Panc1 (cell line): ENCODE data around the gene MDGA2. TPM values are rescaled to one million over a fixed set of nuclear protein-coding genes. Genes with fewer than 3 reads are reported as not detected.

Experiments
- ATAC-seq: fragments of 200-7000 bp; cut with Tn5 transposase; 2 replicates; pipeline ENCODE4 v1.9.1; 2020; ENCODE audit warnings: mild to moderate bottlenecking, moderate library complexity
- BruUV-seq: library from RNA; stranded (reverse); fragments of 400-500 nt; replicated peaks from 2 replicates; lab custom pipeline; 2021; lab: Mats Ljungman, UMichigan
- CTCF ChIA-PET: fragments of 300-600 bp; sonication (Branson Sonifier 250); formaldehyde crosslinking; loops from one replicate; lab custom pipeline; 2022; ENCODE audit warnings: antibody characterized with exemption; lab: Charles Lee
- POLR2A ChIA-PET: fragments of 300-600 bp; sonication (Branson Sonifier 250); formaldehyde crosslinking; loops from one replicate; lab custom pipeline; 2022; ENCODE audit warnings: antibody characterized with exemption; lab: Charles Lee
- DNase-seq: peaks from one replicate; pipeline ENCODE4 v3.0.0-alpha.2; 2010; ENCODE audit warnings: low read depth, low spot score
- H3K27ac ChIP-seq: 2 replicates; pipeline ENCODE4 v1.5.1; 2011; ENCODE audit warnings: mild to moderate bottlenecking, low read length, inconsistent platforms
- H3K27me3 ChIP-seq: fragments of 200-500 bp; sonication (Bioruptor generic); 2 replicates; pipeline ENCODE4 v1.6.0; 2014; ENCODE audit warnings: low read length, inconsistent platforms; ENCODE audit not compliant: control insufficient read depth, insufficient read depth
- H3K36me3 ChIP-seq: fragments of 200-500 bp; sonication (Bioruptor generic); 2 replicates; pipeline ENCODE4 v1.5.1; 2014; ENCODE audit warnings: inconsistent platforms, mild to moderate bottlenecking, low read length, moderate library complexity; ENCODE audit not compliant: control insufficient read depth, insufficient read depth
- H3K4me1 ChIP-seq: 2 replicates; pipeline ENCODE4 v1.5.1; 2011; ENCODE audit warnings: inconsistent platforms, mild to moderate bottlenecking, low read length, moderate library complexity; ENCODE audit not compliant: control insufficient read depth, insufficient read depth
- H3K4me3 ChIP-seq, 2 experiments: 2 replicates each; pipeline ENCODE4 v1.5.1; 2011 to 2012; ENCODE audit warnings: low read depth in 2 of 2, low read length in 2 of 2, mild to moderate bottlenecking in 2 of 2, inconsistent platforms in 1 of 2, moderate library complexity in 1 of 2
- H3K9me3 ChIP-seq: fragments of 200-500 bp; sonication (Bioruptor generic); 2 replicates; pipeline ENCODE4 v1.5.1; 2014; ENCODE audit warnings: low read depth, mild to moderate bottlenecking, inconsistent platforms, low read length, moderate library complexity; ENCODE audit not compliant: control insufficient read depth, insufficient read depth
- POLR2AphosphoS5 ChIP-seq: IDR thresholded peaks from 2 replicates; pipeline ENCODE4 v1.6.1; 2012; ENCODE audit warnings: mild to moderate bottlenecking, low read depth, low read length, moderate library complexity
- TCF7L2 ChIP-seq: IDR thresholded peaks from 2 replicates; pipeline ENCODE4 v1.6.1; 2011; ENCODE audit warnings: mild to moderate bottlenecking, low read depth, low read length, inconsistent platforms
- in situ Hi-C: cut with HindIII; loops from 2 replicates; pipeline ENCODE4 v1.10.0; 2016; ENCODE audit warnings: low sequenced_read_pairs, low pct_unique_long_range_greater_than_20kb
- intact Hi-C: fragments of 100-400 bp; cut with micrococcal nuclease; formaldehyde crosslinking; loops from one replicate; pipeline ENCODE4 v1.10.0; 2022; ENCODE audit not compliant: unreplicated experiment
- total RNA-seq: library from RNA; stranded (reverse); gene quantifications from one replicate; pipeline ENCODE4 v1.2.1, GENCODE V29; 2021; ENCODE audit not compliant: unreplicated experiment
- TF ChIP-seq, protein P1 (sequence below): fragments of 450-650 bp; IDR thresholded peaks from 2 replicates; pipeline ENCODE4 v1.5.1; 2017; ENCODE audit warnings: mild to moderate bottlenecking
- TF ChIP-seq, protein P2 (sequence below), 2 experiments: IDR thresholded peaks; 2 replicates each; pipeline ENCODE4 v1.6.1; 2011 to 2012; ENCODE audit warnings: low read depth in 2 of 2, control low read depth in 1 of 2, low read length in 1 of 2, mild to moderate bottlenecking in 1 of 2, moderate library complexity in 1 of 2; ENCODE audit not compliant: insufficient read depth in 1 of 2

Gene MDGA2
- total RNA-seq, 1 experiment from 2014 or later, result not detected

DNA sequence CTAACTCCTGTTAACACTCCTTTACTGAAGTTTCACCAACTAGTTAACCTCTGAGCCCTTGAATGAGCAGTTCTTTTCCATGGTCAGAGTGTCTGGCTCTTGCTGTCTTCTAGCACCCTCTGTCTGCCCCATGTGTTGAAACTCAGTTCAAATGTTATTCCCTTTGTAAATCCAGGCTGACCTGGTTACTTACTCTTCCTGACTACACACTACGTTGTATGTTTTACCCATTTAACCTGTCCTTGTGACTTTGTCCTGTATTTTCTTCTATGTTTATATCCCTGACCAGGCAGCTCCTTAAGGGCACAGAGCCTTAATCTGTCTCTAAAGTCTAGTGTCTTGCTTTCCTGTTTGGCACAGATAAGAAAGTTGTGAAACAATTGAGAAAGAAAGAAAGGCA lies 634.9 kb downstream of the MDGA2 start:
- Histone ChIP-seq H3K27ac (no peak overlapping the region), H3K4me1 (no peaks in the 10 kb centered on the region), H3K9me3 (no peaks in the 10 kb centered on the region), H3K27me3 (no peaks in the 10 kb centered on the region), H3K36me3 (no peaks in the 10 kb centered on the region), H3K4me3 (no peak overlapping the region)
- TF ChIP-seq TCF7L2, result no peak
- TF ChIP-seq, protein P1, sequence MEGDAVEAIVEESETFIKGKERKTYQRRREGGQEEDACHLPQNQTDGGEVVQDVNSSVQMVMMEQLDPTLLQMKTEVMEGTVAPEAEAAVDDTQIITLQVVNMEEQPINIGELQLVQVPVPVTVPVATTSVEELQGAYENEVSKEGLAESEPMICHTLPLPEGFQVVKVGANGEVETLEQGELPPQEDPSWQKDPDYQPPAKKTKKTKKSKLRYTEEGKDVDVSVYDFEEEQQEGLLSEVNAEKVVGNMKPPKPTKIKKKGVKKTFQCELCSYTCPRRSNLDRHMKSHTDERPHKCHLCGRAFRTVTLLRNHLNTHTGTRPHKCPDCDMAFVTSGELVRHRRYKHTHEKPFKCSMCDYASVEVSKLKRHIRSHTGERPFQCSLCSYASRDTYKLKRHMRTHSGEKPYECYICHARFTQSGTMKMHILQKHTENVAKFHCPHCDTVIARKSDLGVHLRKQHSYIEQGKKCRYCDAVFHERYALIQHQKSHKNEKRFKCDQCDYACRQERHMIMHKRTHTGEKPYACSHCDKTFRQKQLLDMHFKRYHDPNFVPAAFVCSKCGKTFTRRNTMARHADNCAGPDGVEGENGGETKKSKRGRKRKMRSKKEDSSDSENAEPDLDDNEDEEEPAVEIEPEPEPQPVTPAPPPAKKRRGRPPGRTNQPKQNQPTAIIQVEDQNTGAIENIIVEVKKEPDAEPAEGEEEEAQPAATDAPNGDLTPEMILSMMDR, result peak; percentile 19; the same call in 1 of the 2 replicates
- ChIA-PET POLR2A (no interaction called here), CTCF (no interaction called here)
- no TSS peak for BruUV-seq
- ATAC-seq, result no peak
- no peak for DNase-seq
- in situ Hi-C loops, result no loop called here
- intact Hi-C loops, result no loop called here

DNA sequence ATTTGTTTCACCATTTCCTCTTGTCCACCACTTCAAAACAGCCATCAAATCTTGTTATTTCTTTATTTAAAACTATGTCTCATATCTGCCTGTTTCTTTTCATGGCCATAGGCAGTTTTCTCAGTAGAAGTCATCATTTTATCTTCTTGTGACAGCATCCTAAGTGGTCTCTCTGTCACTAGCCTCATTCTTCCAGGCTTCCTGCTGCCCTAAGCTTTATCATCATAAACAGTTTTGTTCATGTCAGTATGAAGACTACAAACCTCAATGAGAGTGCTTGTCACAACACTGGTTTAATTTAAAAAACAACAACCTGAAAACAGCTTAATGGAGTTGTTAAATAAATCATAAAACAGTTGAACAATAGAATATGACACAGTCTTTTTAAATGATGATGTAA lies 636.1 kb downstream of the MDGA2 start:
- no peak overlapping the region for H3K4me3 ChIP-seq
- intact Hi-C loops, result no loop called here
- TF ChIP-seq TCF7L2, result no peak
- in situ Hi-C loops, result no loop called here
- ChIA-PET CTCF (no interaction called here), POLR2A (no interaction called here)
- ATAC-seq (no peak), DNase-seq (no peak)
- H3K36me3 ChIP-seq, result no peaks in the 10 kb centered on the region
- H3K4me1 ChIP-seq, result no peaks in the 10 kb centered on the region
- H3K9me3 ChIP-seq, result no peaks in the 10 kb centered on the region
- H3K27ac ChIP-seq, result no peak overlapping the region
- H3K27me3 ChIP-seq, result no peaks in the 10 kb centered on the region
- BruUV-seq, result no TSS peak

DNA sequence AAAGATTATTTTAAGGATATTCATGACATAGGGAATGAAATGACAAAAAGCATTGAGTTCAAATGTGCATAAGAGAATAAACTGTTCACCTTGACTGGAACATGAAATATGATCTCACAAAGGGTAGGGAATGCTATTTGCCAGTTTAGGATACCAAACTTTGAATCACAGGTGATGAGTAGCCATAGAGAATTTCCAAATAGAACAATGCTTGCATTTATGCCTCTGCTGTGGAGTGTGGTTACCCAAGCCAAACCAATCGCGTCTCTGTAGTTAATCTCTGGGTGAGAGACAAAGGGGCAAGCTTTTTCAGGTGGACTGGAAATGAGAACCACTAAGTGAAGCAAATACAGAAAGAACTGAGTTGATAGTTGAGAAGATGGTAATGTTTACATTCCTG lies 652.7 kb downstream of the MDGA2 start:
- CTCF ChIA-PET, result interaction anchor here (0.6 kb wide), 1 partner anchor 566 kb away, joined by 8 read pairs; no protein-coding TSS in a partner anchor
- POLR2A ChIA-PET, result no interaction called here
- intact Hi-C loops, result no loop called here
- no TSS peak for BruUV-seq
- H3K36me3 ChIP-seq, result no peaks in the 10 kb centered on the region
- no peak overlapping the region for H3K27ac ChIP-seq
- no peaks in the 10 kb centered on the region for H3K4me1 ChIP-seq
- no peaks in the 10 kb centered on the region for H3K27me3 ChIP-seq
- no peak overlapping the region for H3K4me3 ChIP-seq
- H3K9me3 ChIP-seq, result no peaks in the 10 kb centered on the region
- TF ChIP-seq, protein P1, result no peak
- ATAC-seq, result no peak
- DNase-seq, result no peak
- in situ Hi-C loops, result no loop called here

DNA sequence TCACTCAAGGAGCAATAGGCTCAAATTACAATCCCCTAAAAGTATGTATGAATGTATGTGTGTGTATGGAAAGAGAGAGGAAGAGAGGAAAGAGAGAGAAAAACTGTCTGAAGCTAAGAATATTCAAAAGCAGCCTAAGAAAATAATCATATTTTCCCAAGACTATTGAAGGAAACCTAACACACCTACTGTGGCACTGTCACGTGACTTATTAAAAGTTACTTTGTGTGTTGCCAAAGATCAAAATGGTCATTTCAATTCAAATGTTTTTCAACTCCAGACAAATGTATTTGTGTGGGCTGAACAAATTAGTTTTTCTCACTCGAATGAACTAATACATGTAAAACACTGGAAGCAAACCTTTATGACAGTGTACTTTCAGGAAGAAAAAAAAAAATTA lies 654.9 kb downstream of the MDGA2 start:
- TF ChIP-seq TCF7L2 (no peak), POLR2AphosphoS5 (no peak)
- TF ChIP-seq, protein P1, result no peak
- TF ChIP-seq, protein P2, sequence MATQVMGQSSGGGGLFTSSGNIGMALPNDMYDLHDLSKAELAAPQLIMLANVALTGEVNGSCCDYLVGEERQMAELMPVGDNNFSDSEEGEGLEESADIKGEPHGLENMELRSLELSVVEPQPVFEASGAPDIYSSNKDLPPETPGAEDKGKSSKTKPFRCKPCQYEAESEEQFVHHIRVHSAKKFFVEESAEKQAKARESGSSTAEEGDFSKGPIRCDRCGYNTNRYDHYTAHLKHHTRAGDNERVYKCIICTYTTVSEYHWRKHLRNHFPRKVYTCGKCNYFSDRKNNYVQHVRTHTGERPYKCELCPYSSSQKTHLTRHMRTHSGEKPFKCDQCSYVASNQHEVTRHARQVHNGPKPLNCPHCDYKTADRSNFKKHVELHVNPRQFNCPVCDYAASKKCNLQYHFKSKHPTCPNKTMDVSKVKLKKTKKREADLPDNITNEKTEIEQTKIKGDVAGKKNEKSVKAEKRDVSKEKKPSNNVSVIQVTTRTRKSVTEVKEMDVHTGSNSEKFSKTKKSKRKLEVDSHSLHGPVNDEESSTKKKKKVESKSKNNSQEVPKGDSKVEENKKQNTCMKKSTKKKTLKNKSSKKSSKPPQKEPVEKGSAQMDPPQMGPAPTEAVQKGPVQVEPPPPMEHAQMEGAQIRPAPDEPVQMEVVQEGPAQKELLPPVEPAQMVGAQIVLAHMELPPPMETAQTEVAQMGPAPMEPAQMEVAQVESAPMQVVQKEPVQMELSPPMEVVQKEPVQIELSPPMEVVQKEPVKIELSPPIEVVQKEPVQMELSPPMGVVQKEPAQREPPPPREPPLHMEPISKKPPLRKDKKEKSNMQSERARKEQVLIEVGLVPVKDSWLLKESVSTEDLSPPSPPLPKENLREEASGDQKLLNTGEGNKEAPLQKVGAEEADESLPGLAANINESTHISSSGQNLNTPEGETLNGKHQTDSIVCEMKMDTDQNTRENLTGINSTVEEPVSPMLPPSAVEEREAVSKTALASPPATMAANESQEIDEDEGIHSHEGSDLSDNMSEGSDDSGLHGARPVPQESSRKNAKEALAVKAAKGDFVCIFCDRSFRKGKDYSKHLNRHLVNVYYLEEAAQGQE (IDR thresholded peaks at IDR 0.05; ENCODE audit: insufficient read depth in 1 of 2, low read depth in 2 of 2, low read length in 1 of 2), result no peak
- Histone ChIP-seq H3K4me1 (no peaks in the 10 kb centered on the region), H3K36me3 (no peaks in the 10 kb centered on the region), H3K9me3 (no peaks in the 10 kb centered on the region), H3K4me3 (no peak overlapping the region), H3K27ac (no peak overlapping the region), H3K27me3 (no peaks in the 10 kb centered on the region)
- POLR2A ChIA-PET, result no interaction called here
- in situ Hi-C loops (no loop called here), intact Hi-C loops (no loop called here)
- BruUV-seq, result no TSS peak
- ATAC-seq, result no peak
- no peak for DNase-seq
- CTCF ChIA-PET, result no interaction called here
